Liver (tissue), 9 donors: ENCODE measurements around the gene MRPL46. TPM values are rescaled to one million over a fixed set of nuclear protein-coding genes. Genes with fewer than 3 reads are reported as not detected.

Experiments used
- DNase-seq: peaks from one replicate; pipeline ENCODE4 v3.0.0-alpha.2; 2017; ENCODE audit warnings: low spot score
- H3K27ac ChIP-seq, 2 donors: one replicate each; pipeline ENCODE4 v1.7.0; 2013; ENCODE audit warnings: inconsistent platforms in 2 of 2, low read length in 2 of 2, control low read depth in 1 of 2, low read depth in 1 of 2, mild to moderate bottlenecking in 1 of 2
- H3K27me3 ChIP-seq, 4 donors: one replicate each; pipeline versions ENCODE4 v1.6.1 to v1.7.0; 2013; ENCODE audit warnings: low read length in 3 of 4, inconsistent platforms in 1 of 4, mild to moderate bottlenecking in 1 of 4, moderate library complexity in 1 of 4; ENCODE audit not compliant: control insufficient read depth in 4 of 4, insufficient read depth in 4 of 4
- H3K36me3 ChIP-seq, 4 donors: one replicate each; pipeline versions ENCODE4 v1.6.1 to v1.7.0; 2013; ENCODE audit warnings: low read length in 3 of 4, mild to moderate bottlenecking in 3 of 4, low read depth in 1 of 4, moderate library complexity in 1 of 4; ENCODE audit not compliant: control insufficient read depth in 4 of 4, insufficient read depth in 3 of 4
- H3K4me1 ChIP-seq, 4 donors: one replicate each; pipeline versions ENCODE4 v1.6.1 to v1.7.0; 2013; ENCODE audit warnings: low read length in 3 of 4, mild to moderate bottlenecking in 3 of 4, moderate library complexity in 1 of 4; ENCODE audit not compliant: control insufficient read depth in 4 of 4, insufficient read depth in 4 of 4
- H3K4me3 ChIP-seq, 3 donors: one replicate each; pipeline versions ENCODE4 v1.6.1 to v1.7.0; 2013; ENCODE audit warnings: low read length in 3 of 3, control low read depth in 1 of 3, low read depth in 1 of 3, mild to moderate bottlenecking in 1 of 3
- H3K9ac ChIP-seq, 2 donors: one replicate each; pipeline ENCODE4 v1.7.0; 2013; ENCODE audit warnings: low read length in 2 of 2, mild to moderate bottlenecking in 2 of 2, moderate library complexity in 2 of 2, control low read depth in 1 of 2, low read depth in 1 of 2
- H3K9me3 ChIP-seq, 4 donors: one replicate each; pipeline versions ENCODE4 v1.6.1 to v1.7.0; 2013; ENCODE audit warnings: low read length in 3 of 4; ENCODE audit not compliant: control insufficient read depth in 4 of 4
- CTCF ChIP-seq: fragments of 150-350 bp; IDR thresholded peaks from 2 replicates; pipeline ENCODE4 v1.5.1; 2017; ENCODE audit warnings: improper control_type of control experiment, low read depth, low read length; ENCODE audit not compliant: missing input control
- EGR1 ChIP-seq, 2 donors: IDR thresholded peaks; 2 replicates each; pipeline ENCODE4 v1.6.1; 2016 to 2018; ENCODE audit warnings: antibody characterized with exemption in 2 of 2, low read depth in 2 of 2
- FOXA1 ChIP-seq: IDR thresholded peaks from 2 replicates; pipeline ENCODE4 v1.6.1; 2016; ENCODE audit warnings: antibody characterized with exemption
- GABPA ChIP-seq, 2 donors: IDR thresholded peaks in 1 of 2; conservative IDR thresholded peaks in 1 of 2; 2 replicates each; pipeline ENCODE4 v1.6.1; 2016; ENCODE audit warnings: antibody characterized with exemption in 2 of 2, mild to moderate bottlenecking in 1 of 2, moderate library complexity in 1 of 2
- HNF4A ChIP-seq, 2 donors: conservative IDR thresholded peaks; 2 replicates each; pipeline ENCODE4 v1.6.1; 2016; ENCODE audit warnings: antibody characterized with exemption in 2 of 2, mild to moderate bottlenecking in 2 of 2
- HNF4G ChIP-seq: IDR thresholded peaks from 2 replicates; pipeline ENCODE4 v1.6.1; 2016; ENCODE audit warnings: antibody characterized with exemption
- JUND ChIP-seq, 2 donors: IDR thresholded peaks; 2 replicates each; pipeline ENCODE4 v1.6.1; 2016; ENCODE audit warnings: antibody characterized with exemption in 2 of 2
- NR2F2 ChIP-seq: IDR thresholded peaks from 2 replicates; pipeline ENCODE4 v1.6.1; 2016; ENCODE audit warnings: antibody characterized with exemption
- RXRA ChIP-seq, 2 donors: IDR thresholded peaks; 2 replicates each; pipeline ENCODE4 v1.6.1; 2017 to 2018; ENCODE audit warnings: antibody characterized with exemption in 2 of 2, mild to moderate bottlenecking in 1 of 2
- SP1 ChIP-seq: IDR thresholded peaks from 2 replicates; pipeline ENCODE4 v1.6.1; 2018; ENCODE audit warnings: antibody characterized with exemption, mild to moderate bottlenecking
- TAF1 ChIP-seq: conservative IDR thresholded peaks from 2 replicates; pipeline ENCODE4 v1.6.1; 2016; ENCODE audit warnings: antibody characterized with exemption, mild to moderate bottlenecking
- YY1 ChIP-seq: IDR thresholded peaks from 2 replicates; pipeline ENCODE4 v1.6.1; 2016; ENCODE audit warnings: antibody characterized with exemption, mild to moderate bottlenecking
- WGBS: extraction: QIAGEN DNeasy Blood & Tissue Kit; methylation state at CpG from one replicate; pipeline ENCODE4 v1.1.7; 2013; 5-methylcytosine and 5-hydroxymethylcytosine counted together
- polyA plus RNA-seq, 2 donors: library from polyadenylated mRNA; stranded (reverse) in 1 of 2; unstranded in 1 of 2; fragments of 200-250 nt in 1 of 2; fragments of >200 nt in 1 of 2; fragmentation: Nextera tagmentation in 1 of 2; extraction: Ambion mirVana in 1 of 2; gene quantifications; one replicate each; pipeline versions ENCODE4 v1.2.1 to v1.2.3, GENCODE V29; 2013 to 2015
- total RNA-seq, 2 donors: library from RNA; depleted of rRNA; stranded (reverse); fragments of >200 nt; gene quantifications; one replicate each; pipeline ENCODE4 v1.2.3, GENCODE V29; 2014
- TF ChIP-seq, protein P1 (sequence below): IDR thresholded peaks from 2 replicates; pipeline ENCODE4 v1.6.1; 2016; ENCODE audit warnings: antibody characterized with exemption
- TF ChIP-seq, protein P2 (sequence below): IDR thresholded peaks from 2 replicates; pipeline ENCODE4 v1.6.1; 2016; ENCODE audit warnings: antibody characterized with exemption, mild to moderate bottlenecking
- donor health status: healthy.
- donor health status: healthy.
- donor health status: healthy.
- donor health status: healthy.
- donor health status: healthy.

Gene MRPL46
- total and polyA plus RNA-seq, 4 donors: 16.1 to 63.5 (median 39.2) TPM

- H3K27ac ChIP-seq: no peak overlapping the region
- no peaks in the 10 kb centered on the region for H3K36me3 ChIP-seq
- DNase-seq: no peak
- TF ChIP-seq FOXA1 (no peak), TAF1 (no peak), RXRA (IDR thresholded peaks at IDR 0.05) (no peak), GABPA (IDR thresholded peaks at IDR 0.05 in 1 of 2, conservative IDR thresholded peaks at IDR 0.05 in 1 of 2) (no peak), NR2F2 (no peak), EGR1 (IDR thresholded peaks at IDR 0.05; ENCODE audit: low read depth in 2 of 2) (no peak)
- TF ChIP-seq, protein P1, sequence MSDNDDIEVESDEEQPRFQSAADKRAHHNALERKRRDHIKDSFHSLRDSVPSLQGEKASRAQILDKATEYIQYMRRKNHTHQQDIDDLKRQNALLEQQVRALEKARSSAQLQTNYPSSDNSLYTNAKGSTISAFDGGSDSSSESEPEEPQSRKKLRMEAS: no peak
- TF ChIP-seq, protein P2, sequence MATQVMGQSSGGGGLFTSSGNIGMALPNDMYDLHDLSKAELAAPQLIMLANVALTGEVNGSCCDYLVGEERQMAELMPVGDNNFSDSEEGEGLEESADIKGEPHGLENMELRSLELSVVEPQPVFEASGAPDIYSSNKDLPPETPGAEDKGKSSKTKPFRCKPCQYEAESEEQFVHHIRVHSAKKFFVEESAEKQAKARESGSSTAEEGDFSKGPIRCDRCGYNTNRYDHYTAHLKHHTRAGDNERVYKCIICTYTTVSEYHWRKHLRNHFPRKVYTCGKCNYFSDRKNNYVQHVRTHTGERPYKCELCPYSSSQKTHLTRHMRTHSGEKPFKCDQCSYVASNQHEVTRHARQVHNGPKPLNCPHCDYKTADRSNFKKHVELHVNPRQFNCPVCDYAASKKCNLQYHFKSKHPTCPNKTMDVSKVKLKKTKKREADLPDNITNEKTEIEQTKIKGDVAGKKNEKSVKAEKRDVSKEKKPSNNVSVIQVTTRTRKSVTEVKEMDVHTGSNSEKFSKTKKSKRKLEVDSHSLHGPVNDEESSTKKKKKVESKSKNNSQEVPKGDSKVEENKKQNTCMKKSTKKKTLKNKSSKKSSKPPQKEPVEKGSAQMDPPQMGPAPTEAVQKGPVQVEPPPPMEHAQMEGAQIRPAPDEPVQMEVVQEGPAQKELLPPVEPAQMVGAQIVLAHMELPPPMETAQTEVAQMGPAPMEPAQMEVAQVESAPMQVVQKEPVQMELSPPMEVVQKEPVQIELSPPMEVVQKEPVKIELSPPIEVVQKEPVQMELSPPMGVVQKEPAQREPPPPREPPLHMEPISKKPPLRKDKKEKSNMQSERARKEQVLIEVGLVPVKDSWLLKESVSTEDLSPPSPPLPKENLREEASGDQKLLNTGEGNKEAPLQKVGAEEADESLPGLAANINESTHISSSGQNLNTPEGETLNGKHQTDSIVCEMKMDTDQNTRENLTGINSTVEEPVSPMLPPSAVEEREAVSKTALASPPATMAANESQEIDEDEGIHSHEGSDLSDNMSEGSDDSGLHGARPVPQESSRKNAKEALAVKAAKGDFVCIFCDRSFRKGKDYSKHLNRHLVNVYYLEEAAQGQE: no peak
- H3K9ac ChIP-seq: no peak overlapping the region
- 85% methylated on average over 7 of the region's 7 CpGs for WGBS
- no peak overlapping the region for H3K4me3 ChIP-seq
- H3K9me3 ChIP-seq: no peaks in the 10 kb centered on the region
- H3K4me1 ChIP-seq: no peaks in the 10 kb centered on the region
- H3K27me3 ChIP-seq: peaks cover 0 to 5% (median 0%) of the 10 kb centered on the region in 4 donors
These were observed 34.0 kb downstream of the MRPL46 start for GRCh38 chr15:88433046-88433685.

GRCh38 chr15:88431441-88431840 is 35.7 kb downstream of the MRPL46 start:
- Histone ChIP-seq H3K9me3 (no peaks in the 10 kb centered on the region), H3K27ac (no peak overlapping the region), H3K4me1 (no peaks in the 10 kb centered on the region), H3K4me3 (no peak overlapping the region), H3K9ac (no peak overlapping the region), H3K36me3 (no peaks in the 10 kb centered on the region), H3K27me3 (peaks cover 0 to 5% (median 0%) of the 10 kb centered on the region in 4 donors)
- DNase-seq: no peak
- no peak for TF ChIP-seq HNF4G
- no peak for TF ChIP-seq HNF4A (conservative IDR thresholded peaks at IDR 0.05)
- 80% methylated on average over 10 of the region's 10 CpGs for WGBS

- DNase-seq: no peak
- TF ChIP-seq GABPA (IDR thresholded peaks at IDR 0.05 in 1 of 2, conservative IDR thresholded peaks at IDR 0.05 in 1 of 2) (no peak), HNF4G (no peak), JUND (IDR thresholded peaks at IDR 0.05) (no peak), YY1 (no peak), CTCF (no peak), SP1 (no peak)
- TF ChIP-seq, protein P1: no peak
- Histone ChIP-seq H3K27ac (no peak overlapping the region), H3K4me3 (no peak overlapping the region), H3K27me3 (peaks cover 0 to 9% (median 0%) of the 10 kb centered on the region in 4 donors), H3K9ac (no peak overlapping the region), H3K9me3 (peaks cover 0 to 4% (median 0%) of the 10 kb centered on the region in 4 donors), H3K4me1 (no peaks in the 10 kb centered on the region), H3K36me3 (no peaks in the 10 kb centered on the region)
These were observed 37.1 kb downstream of the MRPL46 start for GRCh38 chr15:88430051-88430450.
